ENCODE data around the gene JAKMIP3.
A peak's percentile ranks its signal among the peaks of the same experiment; 100 is the strongest.

The JAKMIP3 gene

DNA sequence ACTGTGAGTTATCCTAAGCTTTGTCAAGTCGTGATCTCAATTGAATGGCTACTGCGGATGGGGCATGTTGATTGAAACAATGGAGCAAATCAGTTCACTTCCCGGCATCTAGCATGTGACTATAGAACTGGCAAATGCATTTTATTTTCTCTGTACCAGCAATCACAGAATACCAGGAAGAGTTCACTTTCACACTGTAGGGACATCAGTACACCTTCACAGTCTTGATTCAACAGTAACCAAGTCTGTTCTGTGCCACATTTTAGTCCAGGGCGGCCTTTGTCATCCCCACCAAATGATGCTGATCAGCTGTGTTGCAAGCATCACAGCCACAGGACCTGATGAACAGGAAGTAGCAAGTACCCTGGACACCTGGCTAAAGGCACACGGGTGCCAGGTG, 32.1 kb upstream of the JAKMIP3 start:
- no peak overlapping the region for H2BK15ac ChIP-seq (ENCODE audit: low read depth, poor library complexity, severe bottlenecking)
- no peaks in the 10 kb centered on the region for H3K36me3 ChIP-seq (ENCODE audit: control insufficient read depth in 1 of 2, insufficient read depth in 2 of 2, low read depth in 1 of 2, low read length in 2 of 2)
- H2BK120ac ChIP-seq (ENCODE audit: low read depth, low read length) = no peak overlapping the region
- no peak overlapping the region for H3K14ac ChIP-seq (ENCODE audit: low read length in 2 of 2)
- H2BK12ac ChIP-seq (ENCODE audit: low read length in 2 of 2) = no peak overlapping the region
- no peak overlapping the region for H2AK5ac ChIP-seq (ENCODE audit: low read length, severe bottlenecking)
- H3K27ac ChIP-seq (ENCODE audit: low read length, poor library complexity, severe bottlenecking) = no peak overlapping the region
- no peak overlapping the region for H3K4ac ChIP-seq (ENCODE audit: low read depth in 1 of 2, low read length in 2 of 2)
- H3K4me1 ChIP-seq (ENCODE audit: control insufficient read depth, insufficient read depth, low read depth, low read length) = peaks cover 17% of the 10 kb centered on the region
- no peak overlapping the region for H2BK5ac ChIP-seq (ENCODE audit: low read depth, low read length, poor library complexity, severe bottlenecking)
- peaks cover 75 to 84% of the 10 kb centered on the region in 2 experiments for H3K27me3 ChIP-seq (ENCODE audit: control insufficient read depth in 1 of 2, insufficient read depth in 1 of 2, low read length in 2 of 2)
- no peak overlapping the region for H3K18ac ChIP-seq (ENCODE audit: low read depth in 1 of 2, low read length in 2 of 2)
- H3K9ac ChIP-seq (ENCODE audit: low read length) = no peak overlapping the region
- H3K79me1 ChIP-seq (replicated peaks; ENCODE audit: low read length, poor library complexity, severe bottlenecking) = no peaks in the 10 kb centered on the region
- no peak overlapping the region for H3K23ac ChIP-seq (ENCODE audit: low read length in 2 of 2)
- no peak overlapping the region for H3K4me2 ChIP-seq (ENCODE audit: low read length, poor library complexity, severe bottlenecking)
- H4K91ac ChIP-seq (ENCODE audit: low read length) = no peak overlapping the region
- no peak overlapping the region for H4K8ac ChIP-seq (ENCODE audit: low read length)
- H3K4me3 ChIP-seq (ENCODE audit: insufficient read depth in 1 of 2, low read depth in 1 of 2, low read length in 2 of 2) = no peak overlapping the region
- DNase-seq = no peak
- no peaks in the 10 kb centered on the region for H3K9me3 ChIP-seq (ENCODE audit: control insufficient read depth, low read length)
- H2AFZ ChIP-seq (ENCODE audit: low read depth, low read length) = no peak overlapping the region
- 91% methylated on average over 5 of the region's 5 CpGs for WGBS

DNA sequence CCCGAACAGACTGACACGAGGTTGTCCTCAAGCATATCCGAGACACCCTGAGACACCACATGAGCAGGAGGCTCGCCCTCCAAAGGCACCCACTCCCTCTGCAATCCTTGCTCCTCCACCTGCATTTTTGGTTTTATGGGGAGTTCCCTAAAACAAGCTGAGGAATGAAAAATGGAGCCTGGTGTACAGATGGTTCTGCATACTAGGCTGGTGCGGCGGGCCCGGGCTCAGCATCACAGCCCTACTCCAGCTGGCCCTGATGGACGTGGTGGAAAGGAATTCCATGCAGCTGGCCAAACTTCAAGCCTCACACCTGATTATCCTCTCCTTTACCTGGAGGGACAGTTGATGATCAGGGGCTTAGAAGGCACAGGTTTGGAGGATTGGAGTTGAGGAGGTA, 30.3 kb upstream of the JAKMIP3 start:
- Histone ChIP-seq H3K27ac (ENCODE audit: low read length, poor library complexity, severe bottlenecking) (no peak overlapping the region), H3K9ac (ENCODE audit: low read length) (no peak overlapping the region), H2BK120ac (ENCODE audit: low read depth, low read length) (no peak overlapping the region), H3K4me1 (ENCODE audit: control insufficient read depth, insufficient read depth, low read depth, low read length) (peaks cover 17% of the 10 kb centered on the region), H2AFZ (ENCODE audit: low read depth, low read length) (no peak overlapping the region), H3K14ac (ENCODE audit: low read length in 2 of 2) (no peak overlapping the region), H3K4me3 (ENCODE audit: insufficient read depth in 1 of 2, low read depth in 1 of 2, low read length in 2 of 2) (no peak overlapping the region), H4K91ac (ENCODE audit: low read length) (no peak overlapping the region), H3K18ac (ENCODE audit: low read depth in 1 of 2, low read length in 2 of 2) (no peak overlapping the region), H2AK5ac (ENCODE audit: low read length, severe bottlenecking) (no peak overlapping the region), H2BK15ac (ENCODE audit: low read depth, poor library complexity, severe bottlenecking) (no peak overlapping the region), H3K23ac (ENCODE audit: low read length in 2 of 2) (no peak overlapping the region), H2BK5ac (ENCODE audit: low read depth, low read length, poor library complexity, severe bottlenecking) (no peak overlapping the region), H3K4me2 (ENCODE audit: low read length, poor library complexity, severe bottlenecking) (no peak overlapping the region), H3K79me1 (replicated peaks; ENCODE audit: low read length, poor library complexity, severe bottlenecking) (no peaks in the 10 kb centered on the region), H4K8ac (ENCODE audit: low read length) (no peak overlapping the region), H3K4ac (ENCODE audit: low read depth in 1 of 2, low read length in 2 of 2) (no peak overlapping the region), H3K36me3 (ENCODE audit: control insufficient read depth in 1 of 2, insufficient read depth in 2 of 2, low read depth in 1 of 2, low read length in 2 of 2) (no peaks in the 10 kb centered on the region), H3K9me3 (ENCODE audit: control insufficient read depth, low read length) (no peaks in the 10 kb centered on the region), H3K27me3 (ENCODE audit: control insufficient read depth in 1 of 2, insufficient read depth in 1 of 2, low read length in 2 of 2) (peaks cover 83 to 84% of the 10 kb centered on the region in 2 experiments), H2BK12ac (ENCODE audit: low read length in 2 of 2) (no peak overlapping the region)
- no peak for DNase-seq
- 81% methylated on average over 6 of the region's 8 CpGs for WGBS

DNA sequence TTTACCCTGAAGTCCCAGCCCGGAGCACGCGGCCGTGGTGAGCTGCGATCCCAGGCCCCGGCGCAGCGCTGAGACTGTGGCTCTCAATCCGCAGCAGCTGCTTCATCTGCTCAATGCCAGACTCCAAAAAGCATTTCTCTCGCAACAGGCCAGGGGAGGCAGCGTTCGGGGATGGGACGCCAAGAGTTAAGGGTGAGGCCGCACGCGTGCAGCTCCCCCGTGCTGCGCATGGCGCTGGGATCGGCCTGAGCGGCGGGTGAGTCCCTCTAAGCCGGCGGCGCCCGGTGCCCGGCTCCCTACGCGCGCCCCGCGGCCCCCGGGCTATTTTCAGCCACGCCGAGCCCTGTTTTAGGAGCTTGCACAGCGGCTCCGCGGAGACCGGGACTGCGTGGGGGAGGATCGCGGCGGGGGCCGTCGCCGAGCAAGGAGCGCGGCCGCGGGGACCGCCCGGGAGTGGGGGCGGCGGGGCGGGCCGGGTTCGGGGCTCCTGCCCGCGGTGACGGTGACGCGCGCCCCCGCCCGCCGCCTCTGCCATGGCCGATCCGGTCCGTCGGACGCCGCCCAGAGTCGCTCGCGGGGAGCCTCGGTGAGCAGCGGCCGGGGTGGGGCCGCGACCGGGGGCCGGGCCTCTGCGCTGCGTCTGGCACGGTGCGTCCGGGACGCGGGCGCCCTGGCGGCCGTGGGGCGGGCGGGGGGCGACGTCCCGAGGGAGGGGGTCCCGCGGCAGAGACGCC, 29.4 kb upstream of the JAKMIP3 start:
- Histone ChIP-seq H3K79me1 (replicated peaks; ENCODE audit: low read length, poor library complexity, severe bottlenecking) (no peaks in the 10 kb centered on the region), H3K9ac (ENCODE audit: low read length) (no peak overlapping the region), H3K27ac (ENCODE audit: low read length, poor library complexity, severe bottlenecking) (no peak overlapping the region), H2AK5ac (ENCODE audit: low read length, severe bottlenecking) (no peak overlapping the region), H2BK12ac (ENCODE audit: low read length in 2 of 2) (no peak overlapping the region), H2BK15ac (ENCODE audit: low read depth, poor library complexity, severe bottlenecking) (no peak overlapping the region), H2BK5ac (ENCODE audit: low read depth, low read length, poor library complexity, severe bottlenecking) (no peak overlapping the region), H2BK120ac (ENCODE audit: low read depth, low read length) (no peak overlapping the region), H3K36me3 (ENCODE audit: control insufficient read depth in 1 of 2, insufficient read depth in 2 of 2, low read depth in 1 of 2, low read length in 2 of 2) (no peaks in the 10 kb centered on the region), H3K14ac (ENCODE audit: low read length in 2 of 2) (no peak overlapping the region), H4K8ac (ENCODE audit: low read length) (no peak overlapping the region), H3K9me3 (ENCODE audit: control insufficient read depth, low read length) (no peaks in the 10 kb centered on the region), H3K23ac (ENCODE audit: low read length in 2 of 2) (no peak overlapping the region), H3K27me3 (ENCODE audit: control insufficient read depth in 1 of 2, insufficient read depth in 1 of 2, low read length in 2 of 2) (peaks cover 83 to 84% of the 10 kb centered on the region in 2 experiments), H3K4me1 (ENCODE audit: control insufficient read depth, insufficient read depth, low read depth, low read length) (peaks cover 17% of the 10 kb centered on the region), H3K18ac (ENCODE audit: low read depth in 1 of 2, low read length in 2 of 2) (no peak overlapping the region), H3K4ac (ENCODE audit: low read depth in 1 of 2, low read length in 2 of 2) (no peak overlapping the region), H3K4me2 (ENCODE audit: low read length, poor library complexity, severe bottlenecking) (peak overlapping the region; percentile 75), H4K91ac (ENCODE audit: low read length) (no peak overlapping the region), H3K4me3 (ENCODE audit: insufficient read depth in 1 of 2, low read depth in 1 of 2, low read length in 2 of 2) (peak overlapping the region; percentile 37 to 56), H2AFZ (ENCODE audit: low read depth, low read length) (no peak overlapping the region)
- peak; percentile 14 for DNase-seq
- 4% methylated on average over 56 of the region's 100 CpGs for WGBS

DNA sequence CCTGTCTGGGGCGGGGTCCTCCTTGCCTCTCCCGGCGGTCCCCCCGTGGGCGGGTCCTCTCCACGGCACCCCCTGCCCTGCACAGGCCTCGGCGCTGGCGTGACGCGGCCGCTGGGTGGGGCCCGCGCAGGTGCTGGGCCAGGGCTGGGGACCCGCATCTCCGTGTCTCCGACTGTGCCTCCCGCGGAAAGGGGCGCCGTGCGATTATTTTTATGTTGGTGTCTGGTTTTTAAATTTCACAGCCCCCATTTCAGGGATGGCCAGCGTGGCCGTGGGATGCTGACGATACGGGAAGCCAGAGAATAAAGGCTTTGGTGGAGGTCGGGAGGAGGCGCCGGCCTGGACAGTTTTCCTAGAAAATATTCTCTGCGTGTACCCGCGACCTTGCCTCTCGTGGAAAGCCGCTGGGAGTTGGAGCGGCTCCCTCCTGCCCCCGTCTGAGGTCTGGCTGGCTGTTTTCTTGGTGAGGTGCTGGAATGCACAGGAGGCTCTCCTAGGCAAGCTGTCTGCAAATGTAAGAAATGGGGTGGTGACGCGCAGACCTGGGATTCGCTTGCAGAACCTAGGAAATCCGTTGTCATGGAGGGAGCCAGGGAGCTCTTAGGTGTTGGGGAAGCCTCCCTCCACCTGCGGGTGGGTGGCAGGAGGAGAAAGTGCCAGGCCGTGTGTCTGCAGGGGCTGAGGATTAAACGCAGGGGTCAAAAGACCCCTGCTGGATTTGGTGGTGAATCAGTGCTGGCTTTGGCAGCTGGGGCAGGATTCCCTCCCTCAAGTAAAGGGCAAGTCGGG, 28.7 kb upstream of the JAKMIP3 start:
- H3K18ac ChIP-seq (ENCODE audit: low read depth in 1 of 2, low read length in 2 of 2) = no peak overlapping the region
- H3K9me3 ChIP-seq (ENCODE audit: control insufficient read depth, low read length) = no peaks in the 10 kb centered on the region
- H4K8ac ChIP-seq (ENCODE audit: low read length) = no peak overlapping the region
- DNase-seq = no peak
- H3K4me2 ChIP-seq (ENCODE audit: low read length, poor library complexity, severe bottlenecking) = peak overlapping the region; percentile 75
- H3K4ac ChIP-seq (ENCODE audit: low read depth in 1 of 2, low read length in 2 of 2) = no peak overlapping the region
- no peak overlapping the region for H2BK120ac ChIP-seq (ENCODE audit: low read depth, low read length)
- peak overlapping the region in 1 of 2 experiments; percentile 37 for H3K4me3 ChIP-seq (ENCODE audit: insufficient read depth in 1 of 2, low read depth in 1 of 2, low read length in 2 of 2)
- peaks cover 81 to 82% of the 10 kb centered on the region in 2 experiments for H3K27me3 ChIP-seq (ENCODE audit: control insufficient read depth in 1 of 2, insufficient read depth in 1 of 2, low read length in 2 of 2)
- 4% methylated on average over 38 of the region's 44 CpGs for WGBS
- H3K27ac ChIP-seq (ENCODE audit: low read length, poor library complexity, severe bottlenecking) = no peak overlapping the region
- no peak overlapping the region for H3K9ac ChIP-seq (ENCODE audit: low read length)
- no peak overlapping the region for H2BK12ac ChIP-seq (ENCODE audit: low read length in 2 of 2)
- peaks cover 18% of the 10 kb centered on the region for H3K4me1 ChIP-seq (ENCODE audit: control insufficient read depth, insufficient read depth, low read depth, low read length)
- no peak overlapping the region for H4K91ac ChIP-seq (ENCODE audit: low read length)
- no peaks in the 10 kb centered on the region for H3K79me1 ChIP-seq (replicated peaks; ENCODE audit: low read length, poor library complexity, severe bottlenecking)
- H2BK15ac ChIP-seq (ENCODE audit: low read depth, poor library complexity, severe bottlenecking) = no peak overlapping the region
- no peak overlapping the region for H3K23ac ChIP-seq (ENCODE audit: low read length in 2 of 2)
- no peak overlapping the region for H3K14ac ChIP-seq (ENCODE audit: low read length in 2 of 2)
- no peak overlapping the region for H2AK5ac ChIP-seq (ENCODE audit: low read length, severe bottlenecking)
- H3K36me3 ChIP-seq (ENCODE audit: control insufficient read depth in 1 of 2, insufficient read depth in 2 of 2, low read depth in 1 of 2, low read length in 2 of 2) = no peaks in the 10 kb centered on the region
- no peak overlapping the region for H2AFZ ChIP-seq (ENCODE audit: low read depth, low read length)
- H2BK5ac ChIP-seq (ENCODE audit: low read depth, low read length, poor library complexity, severe bottlenecking) = no peak overlapping the region
